Panc1 (cell line): ENCODE results near the gene TAS2R31. TPM values are rescaled to one million over a fixed set of nuclear protein-coding genes. Genes with fewer than 3 reads are reported as not detected.
"Not testable (repeated sequence)": the region's sequence is repeated elsewhere in the genome, so short reads cannot be mapped to it uniquely, and the experiment has no call there.

Experiments used
- ATAC-seq: fragments of 200-7000 bp; cut with Tn5 transposase; 2 replicates; pipeline ENCODE4 v1.9.1; 2020; ENCODE audit warnings: mild to moderate bottlenecking, moderate library complexity
- BruUV-seq: library from RNA; stranded (reverse); fragments of 400-500 nt; replicated peaks from 2 replicates; lab custom pipeline; 2021; lab: Mats Ljungman, UMichigan
- CTCF ChIA-PET: fragments of 300-600 bp; sonication (Branson Sonifier 250); formaldehyde crosslinking; loops from one replicate; lab custom pipeline; 2022; ENCODE audit warnings: antibody characterized with exemption; lab: Charles Lee
- POLR2A ChIA-PET: fragments of 300-600 bp; sonication (Branson Sonifier 250); formaldehyde crosslinking; loops from one replicate; lab custom pipeline; 2022; ENCODE audit warnings: antibody characterized with exemption; lab: Charles Lee
- DNase-seq: peaks from one replicate; pipeline ENCODE4 v3.0.0-alpha.2; 2010; ENCODE audit warnings: low read depth, low spot score
- H3K27ac ChIP-seq: 2 replicates; pipeline ENCODE4 v1.5.1; 2011; ENCODE audit warnings: mild to moderate bottlenecking, low read length, inconsistent platforms
- H3K27me3 ChIP-seq: fragments of 200-500 bp; sonication (Bioruptor generic); 2 replicates; pipeline ENCODE4 v1.6.0; 2014; ENCODE audit warnings: low read length, inconsistent platforms; ENCODE audit not compliant: control insufficient read depth, insufficient read depth
- H3K36me3 ChIP-seq: fragments of 200-500 bp; sonication (Bioruptor generic); 2 replicates; pipeline ENCODE4 v1.5.1; 2014; ENCODE audit warnings: inconsistent platforms, mild to moderate bottlenecking, low read length, moderate library complexity; ENCODE audit not compliant: control insufficient read depth, insufficient read depth
- H3K4me1 ChIP-seq: 2 replicates; pipeline ENCODE4 v1.5.1; 2011; ENCODE audit warnings: inconsistent platforms, mild to moderate bottlenecking, low read length, moderate library complexity; ENCODE audit not compliant: control insufficient read depth, insufficient read depth
- H3K4me3 ChIP-seq, 2 experiments: 2 replicates each; pipeline ENCODE4 v1.5.1; 2011 to 2012; ENCODE audit warnings: low read depth in 2 of 2, low read length in 2 of 2, mild to moderate bottlenecking in 2 of 2, inconsistent platforms in 1 of 2, moderate library complexity in 1 of 2
- H3K9me3 ChIP-seq: fragments of 200-500 bp; sonication (Bioruptor generic); 2 replicates; pipeline ENCODE4 v1.5.1; 2014; ENCODE audit warnings: low read depth, mild to moderate bottlenecking, inconsistent platforms, low read length, moderate library complexity; ENCODE audit not compliant: control insufficient read depth, insufficient read depth
- CTCF ChIP-seq: fragments of 450-650 bp; IDR thresholded peaks from 2 replicates; pipeline ENCODE4 v1.5.1; 2017; ENCODE audit warnings: mild to moderate bottlenecking
- POLR2AphosphoS5 ChIP-seq: IDR thresholded peaks from 2 replicates; pipeline ENCODE4 v1.6.1; 2012; ENCODE audit warnings: mild to moderate bottlenecking, low read depth, low read length, moderate library complexity
- REST ChIP-seq, 2 experiments: IDR thresholded peaks; 2 replicates each; pipeline ENCODE4 v1.6.1; 2011 to 2012; ENCODE audit warnings: low read depth in 2 of 2, control low read depth in 1 of 2, low read length in 1 of 2, mild to moderate bottlenecking in 1 of 2, moderate library complexity in 1 of 2; ENCODE audit not compliant: insufficient read depth in 1 of 2
- SIN3A ChIP-seq: IDR thresholded peaks from 2 replicates; pipeline ENCODE4 v1.6.1; 2012; ENCODE audit warnings: low read depth, mild to moderate bottlenecking, low read length, moderate library complexity, borderline replicate concordance; ENCODE audit not compliant: insufficient read depth
- TCF7L2 ChIP-seq: IDR thresholded peaks from 2 replicates; pipeline ENCODE4 v1.6.1; 2011; ENCODE audit warnings: mild to moderate bottlenecking, low read depth, low read length, inconsistent platforms
- in situ Hi-C: cut with HindIII; loops from 2 replicates; pipeline ENCODE4 v1.10.0; 2016; ENCODE audit warnings: low sequenced_read_pairs, low pct_unique_long_range_greater_than_20kb
- intact Hi-C: fragments of 100-400 bp; cut with micrococcal nuclease; formaldehyde crosslinking; loops from one replicate; pipeline ENCODE4 v1.10.0; 2022; ENCODE audit not compliant: unreplicated experiment
- total RNA-seq: library from RNA; stranded (reverse); gene quantifications from one replicate; pipeline ENCODE4 v1.2.1, GENCODE V29; 2021; ENCODE audit not compliant: unreplicated experiment

Gene TAS2R31
- total RNA-seq, 1 experiment from 2014 or later = 1.3 TPM

- in situ Hi-C loops = no loop called here
- no peak overlapping the region for H3K27ac ChIP-seq
- POLR2A ChIA-PET = no interaction called here
- no peak overlapping the region for H3K4me3 ChIP-seq
- H3K36me3 ChIP-seq = no peaks in the 10 kb centered on the region
- DNase-seq = no peak
- H3K9me3 ChIP-seq = no peaks in the 10 kb centered on the region
- TF ChIP-seq REST (IDR thresholded peaks at IDR 0.05; ENCODE audit: insufficient read depth in 1 of 2, low read depth in 2 of 2, low read length in 1 of 2) (no peak), CTCF (no peak), TCF7L2 (no peak), SIN3A (no peak), POLR2AphosphoS5 (no peak)
- CTCF ChIA-PET = no interaction called here
- H3K4me1 ChIP-seq = no peaks in the 10 kb centered on the region
- no peaks in the 10 kb centered on the region for H3K27me3 ChIP-seq
- intact Hi-C loops = no loop called here
- no TSS peak for BruUV-seq
- ATAC-seq = no peak
These were observed 9.0 kb upstream of the TAS2R31 start for GRCh38 chr12:11040162-11040561.

- no peaks in the 10 kb centered on the region for H3K4me1 ChIP-seq
- ATAC-seq (no peak), DNase-seq (no peak)
- BruUV-seq = TSS peak; percentile 43
- POLR2A ChIA-PET = no interaction called here
- H3K9me3 ChIP-seq = no peaks in the 10 kb centered on the region
- H3K36me3 ChIP-seq = no peaks in the 10 kb centered on the region
- no peak overlapping the region for H3K4me3 ChIP-seq
- CTCF ChIA-PET = no interaction called here
- intact Hi-C loops = loop anchor here (1.0 to 10.0 kb wide), 3 partner anchors 27 to 116 kb away; no protein-coding TSS in a partner anchor
- in situ Hi-C loops = no loop called here
- no peaks in the 10 kb centered on the region for H3K27me3 ChIP-seq
- H3K27ac ChIP-seq = no peak overlapping the region
- TF ChIP-seq SIN3A (no peak), CTCF (no peak), POLR2AphosphoS5 (no peak), REST (IDR thresholded peaks at IDR 0.05; ENCODE audit: insufficient read depth in 1 of 2, low read depth in 2 of 2, low read length in 1 of 2) (no peak)
These were observed 8.0 kb upstream of the TAS2R31 start for GRCh38 chr12:11039171-11039570.

GRCh38 chr12:11033959-11034358 is 2.8 kb upstream of the TAS2R31 start:
- CTCF ChIA-PET, H3K36me3 ChIP-seq, H3K27me3 ChIP-seq, H3K4me1 ChIP-seq, BruUV-seq, H3K27ac ChIP-seq, POLR2A ChIA-PET, in situ Hi-C loops, ATAC-seq, H3K9me3 ChIP-seq, DNase-seq, H3K4me3 ChIP-seq: not testable (repeated sequence)
- intact Hi-C loops = loop anchor here (10.0 kb wide), 1 partner anchor 121 kb away; no protein-coding TSS in a partner anchor
